SU-DHL-6 (cell line): ENCODE data around the gene ZBTB7A.

Source experiments
- H2AFZ ChIP-seq: fragments of 200-600 bp; sonication (generic); 2 replicates; pipeline ENCODE4 v1.6.1; 2014; ENCODE audit warnings: low read depth, mild to moderate bottlenecking, moderate library complexity, mixed read lengths, antibody characterized with exemption, low read length; ENCODE audit not compliant: severe bottlenecking
- H3F3A ChIP-seq: fragments of 200-600 bp; shearing (Covaris generic); 2 replicates; pipeline ENCODE4 v1.6.0; 2016; ENCODE audit warnings: antibody characterized with exemption, mild to moderate bottlenecking; ENCODE audit not compliant: insufficient read depth
- H3K27ac ChIP-seq: fragments of 200-600 bp; sonication (generic); 2 replicates; pipeline ENCODE4 v1.5.1; 2016; ENCODE audit warnings: low read depth, mild to moderate bottlenecking, low read length, moderate library complexity, mixed read lengths
- H3K27me3 ChIP-seq: fragments of 200-600 bp; sonication (generic), shearing (Covaris generic); 2 replicates; pipeline ENCODE4 v1.6.0; 2014; ENCODE audit warnings: mild to moderate bottlenecking, low read length
- H3K36me3 ChIP-seq: fragments of 200-600 bp; sonication (generic); 2 replicates; pipeline ENCODE4 v1.6.1; 2014; ENCODE audit warnings: mild to moderate bottlenecking, low read length, mixed read lengths
- H3K4me2 ChIP-seq: fragments of 300-600, 200-600 bp; shearing (Covaris generic), sonication (generic); 2 replicates; pipeline ENCODE4 v1.6.0; 2014; ENCODE audit warnings: low read length, low read depth, mild to moderate bottlenecking; ENCODE audit not compliant: poor library complexity, severe bottlenecking
- H3K4me3 ChIP-seq: fragments of 200-600 bp; sonication (generic); 2 replicates; pipeline ENCODE4 v1.5.1; 2014; ENCODE audit warnings: antibody characterized with exemption, low read length, mild to moderate bottlenecking, mixed read lengths; ENCODE audit not compliant: insufficient read depth, poor library complexity, severe bottlenecking
- H3K79me2 ChIP-seq: fragments of 200-600 bp; sonication (generic); 2 replicates; pipeline ENCODE4 v1.6.1; 2014; ENCODE audit warnings: mild to moderate bottlenecking, low read length, moderate library complexity; ENCODE audit not compliant: insufficient read depth
- H3K9ac ChIP-seq: fragments of 200-600 bp; sonication (generic); 2 replicates; pipeline ENCODE4 v1.7.0; 2014; ENCODE audit warnings: mild to moderate bottlenecking, low read length
- H3K9me2 ChIP-seq: fragments of 200-600 bp; sonication (generic); replicated peaks from 2 replicates; pipeline ENCODE4 v1.6.1; 2014; ENCODE audit warnings: low read length; ENCODE audit not compliant: insufficient read depth
- H3K9me3 ChIP-seq: fragments of 200-600 bp; sonication (generic); 2 replicates; pipeline ENCODE4 v1.6.1; 2014; ENCODE audit warnings: low read length, mixed read lengths; ENCODE audit not compliant: insufficient read depth
- H4K20me1 ChIP-seq: fragments of 200-600 bp; sonication (generic); 2 replicates; pipeline ENCODE4 v1.6.1; 2014; ENCODE audit warnings: low read depth, mild to moderate bottlenecking, antibody characterized with exemption, low read length, moderate library complexity, mixed read lengths
- EZH2phosphoT487 ChIP-seq: fragments of 200-600 bp; sonication (generic), shearing (Covaris generic); conservative IDR thresholded peaks from 2 replicates; pipeline ENCODE4 v1.6.1; 2018; ENCODE audit warnings: mild to moderate bottlenecking, antibody characterized with exemption, low read length, moderate library complexity, mixed read lengths
- TF ChIP-seq, protein P1 (sequence below): fragments of 200-600 bp; sonication (generic); IDR thresholded peaks from one replicate; pipeline ENCODE4 v1.5.1; 2017; ENCODE audit warnings: antibody characterized with exemption, mild to moderate bottlenecking, low read length, moderate library complexity; ENCODE audit not compliant: insufficient read depth, poor library complexity, severe bottlenecking

ZBTB7A gene

DNA sequence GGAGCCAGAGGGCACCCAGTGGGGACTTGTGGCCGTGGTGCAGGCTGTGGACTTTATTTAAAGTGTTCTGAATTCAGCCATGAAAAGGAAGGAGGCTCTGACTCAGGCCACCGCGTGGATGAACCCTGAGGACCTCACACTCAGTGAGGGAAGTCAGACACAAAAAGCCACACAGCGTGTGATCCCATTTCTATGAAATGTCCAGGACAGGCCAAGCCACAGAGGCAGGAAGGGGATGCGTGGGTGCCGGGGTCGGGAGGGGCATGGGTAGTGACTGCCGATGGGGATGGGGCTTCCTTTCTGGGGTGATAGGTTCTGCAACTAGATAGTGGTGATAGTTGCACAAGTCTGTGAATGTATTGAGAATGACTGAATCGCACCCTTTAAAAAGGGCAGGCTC lies 8.7 kb upstream of the ZBTB7A start:
- H4K20me1 ChIP-seq, result no peaks in the 10 kb centered on the region
- H3K27ac ChIP-seq, result no peak overlapping the region
- TF ChIP-seq EZH2phosphoT487, result no peak
- TF ChIP-seq, protein P1, sequence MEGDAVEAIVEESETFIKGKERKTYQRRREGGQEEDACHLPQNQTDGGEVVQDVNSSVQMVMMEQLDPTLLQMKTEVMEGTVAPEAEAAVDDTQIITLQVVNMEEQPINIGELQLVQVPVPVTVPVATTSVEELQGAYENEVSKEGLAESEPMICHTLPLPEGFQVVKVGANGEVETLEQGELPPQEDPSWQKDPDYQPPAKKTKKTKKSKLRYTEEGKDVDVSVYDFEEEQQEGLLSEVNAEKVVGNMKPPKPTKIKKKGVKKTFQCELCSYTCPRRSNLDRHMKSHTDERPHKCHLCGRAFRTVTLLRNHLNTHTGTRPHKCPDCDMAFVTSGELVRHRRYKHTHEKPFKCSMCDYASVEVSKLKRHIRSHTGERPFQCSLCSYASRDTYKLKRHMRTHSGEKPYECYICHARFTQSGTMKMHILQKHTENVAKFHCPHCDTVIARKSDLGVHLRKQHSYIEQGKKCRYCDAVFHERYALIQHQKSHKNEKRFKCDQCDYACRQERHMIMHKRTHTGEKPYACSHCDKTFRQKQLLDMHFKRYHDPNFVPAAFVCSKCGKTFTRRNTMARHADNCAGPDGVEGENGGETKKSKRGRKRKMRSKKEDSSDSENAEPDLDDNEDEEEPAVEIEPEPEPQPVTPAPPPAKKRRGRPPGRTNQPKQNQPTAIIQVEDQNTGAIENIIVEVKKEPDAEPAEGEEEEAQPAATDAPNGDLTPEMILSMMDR, result no peak
- no peaks in the 10 kb centered on the region for H3K36me3 ChIP-seq
- no peak overlapping the region for H3K4me3 ChIP-seq
- no peaks in the 10 kb centered on the region for H3K27me3 ChIP-seq
- H3K4me2 ChIP-seq, result no peak overlapping the region
- H3K79me2 ChIP-seq, result no peaks in the 10 kb centered on the region
- no peak overlapping the region for H2AFZ ChIP-seq
- H3K9me2 ChIP-seq, result no peaks in the 10 kb centered on the region
- H3K9me3 ChIP-seq, result no peaks in the 10 kb centered on the region
- H3K9ac ChIP-seq, result no peak overlapping the region
- H3F3A ChIP-seq, result no peaks in the 10 kb centered on the region

DNA sequence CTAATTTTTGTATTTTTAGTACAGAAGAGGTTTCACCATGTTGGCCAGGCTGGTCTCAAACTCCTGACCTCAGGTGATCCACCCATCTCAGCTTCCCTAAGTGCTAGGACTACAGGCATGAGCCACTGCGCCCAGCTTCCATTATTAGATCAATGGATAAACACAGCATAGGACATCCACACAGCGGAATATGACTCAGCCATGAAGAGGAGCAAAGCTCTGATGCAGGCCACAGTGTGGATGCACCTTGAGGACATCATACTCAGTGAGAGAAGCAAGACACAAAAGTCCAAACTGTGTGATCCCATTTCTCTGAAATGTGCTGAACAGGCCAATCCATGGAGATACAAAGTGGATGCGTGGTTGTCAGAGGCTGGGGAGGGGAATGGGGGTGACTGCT lies 4.9 kb upstream of the ZBTB7A start:
- Histone ChIP-seq H3K4me2 (no peak overlapping the region), H2AFZ (no peak overlapping the region), H4K20me1 (no peaks in the 10 kb centered on the region), H3K27me3 (no peaks in the 10 kb centered on the region), H3K9me2 (no peaks in the 10 kb centered on the region), H3K27ac (no peak overlapping the region), H3K4me3 (no peak overlapping the region), H3K36me3 (no peaks in the 10 kb centered on the region), H3K79me2 (no peaks in the 10 kb centered on the region), H3K9me3 (no peaks in the 10 kb centered on the region), H3K9ac (no peak overlapping the region), H3F3A (peaks cover 14% of the 10 kb centered on the region)
- TF ChIP-seq, protein P1, result no peak
- no peak for TF ChIP-seq EZH2phosphoT487

DNA sequence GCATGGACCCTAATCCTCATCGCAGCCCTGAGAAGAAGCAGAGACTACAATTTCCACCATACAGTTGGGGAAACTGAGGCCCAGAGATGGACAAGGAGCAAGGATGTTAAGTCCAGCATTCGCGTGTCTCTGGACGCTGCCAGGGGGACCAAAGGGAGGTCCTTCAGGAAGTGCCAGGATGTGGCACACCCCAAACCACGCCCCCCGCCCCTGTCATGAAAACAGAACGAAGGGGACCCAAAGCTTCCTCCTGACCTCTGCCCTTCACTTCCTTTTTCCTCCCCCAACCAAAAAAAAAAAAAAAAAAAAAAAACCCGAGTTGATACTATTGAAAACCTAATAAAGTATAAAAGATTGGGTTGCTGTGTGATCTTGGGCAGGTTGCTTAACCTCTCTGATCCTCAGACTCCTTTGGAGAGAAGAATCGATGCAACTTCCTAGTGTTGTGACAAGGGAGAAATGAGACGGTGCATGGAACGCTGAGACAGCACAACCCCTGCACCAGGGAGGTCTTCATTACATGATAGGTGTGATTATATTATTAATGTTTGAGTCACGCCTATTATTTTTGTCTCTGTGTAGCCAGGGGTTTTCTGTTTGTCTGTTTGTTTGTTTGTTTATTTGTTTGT lies 2.7 kb upstream of the ZBTB7A start:
- Histone ChIP-seq H4K20me1 (no peaks in the 10 kb centered on the region), H3K9me3 (no peaks in the 10 kb centered on the region), H3K79me2 (peaks cover 7% of the 10 kb centered on the region), H2AFZ (no peak overlapping the region), H3K36me3 (no peaks in the 10 kb centered on the region), H3K4me2 (peak overlapping the region; percentile 23), H3K9me2 (no peaks in the 10 kb centered on the region), H3K9ac (no peak overlapping the region), H3K27me3 (no peaks in the 10 kb centered on the region), H3K27ac (no peak overlapping the region), H3K4me3 (no peak overlapping the region), H3F3A (peaks cover 14% of the 10 kb centered on the region)
- TF ChIP-seq, protein P1, result no peak
- TF ChIP-seq EZH2phosphoT487, result no peak
